ENCODE data around the gene BFSP1.

BFSP1 gene

DNA sequence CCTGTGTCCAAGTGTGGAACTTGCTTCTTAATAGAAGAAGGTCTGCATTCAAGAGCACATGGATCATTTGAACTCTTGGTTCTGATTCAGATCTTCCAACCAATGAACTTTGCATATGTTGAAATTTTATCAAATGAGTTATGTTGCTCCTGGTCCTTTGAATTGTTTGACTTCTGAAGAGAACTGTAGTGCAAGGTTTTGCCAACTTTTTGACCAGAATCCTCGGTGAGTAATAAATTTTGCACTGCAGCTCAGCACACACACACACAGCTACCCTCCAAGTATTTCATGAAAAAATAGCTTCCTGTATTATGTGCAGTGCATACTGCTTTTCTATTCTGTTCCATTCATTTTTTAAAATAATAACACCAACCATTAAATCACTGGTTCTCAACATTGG, 67.5 kb downstream of the BFSP1 start:
- Mint-ChIP-seq H3K36me3 (ENCODE audit: low read depth) (no peaks in the 10 kb centered on the region), H3K27me3 (ENCODE audit: low read depth) (no peaks in the 10 kb centered on the region), H3K4me3 (no peak overlapping the region), H3K4me1 (ENCODE audit: low read depth) (peaks cover 6% of the 10 kb centered on the region), H3K27ac (no peak overlapping the region), H3K9me3 (peaks cover 10% of the 10 kb centered on the region)

DNA sequence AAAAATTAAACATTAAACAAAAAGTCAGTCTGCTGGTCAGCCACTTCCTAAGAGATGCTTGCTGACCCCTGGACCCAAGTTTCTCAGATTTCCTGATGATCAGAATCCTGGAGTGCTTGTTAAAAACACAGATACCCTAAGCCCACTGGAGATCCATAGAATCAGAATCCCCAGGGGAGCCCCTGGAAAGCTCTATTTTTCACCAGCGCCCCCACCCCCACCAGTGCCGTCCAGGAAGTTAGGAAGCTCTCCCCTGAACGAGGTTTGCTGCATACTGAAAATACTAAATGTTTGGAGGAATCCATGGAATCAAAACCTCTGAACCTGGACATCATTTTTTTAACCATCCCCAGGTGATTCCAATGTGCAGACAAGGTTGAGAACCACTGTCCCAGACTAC, 69.2 kb downstream of the BFSP1 start:
- Mint-ChIP-seq H3K36me3 (ENCODE audit: low read depth) (no peaks in the 10 kb centered on the region), H3K4me1 (ENCODE audit: low read depth) (peaks cover 6% of the 10 kb centered on the region), H3K9me3 (peaks cover 10% of the 10 kb centered on the region), H3K27ac (no peak overlapping the region), H3K4me3 (no peak overlapping the region), H3K27me3 (ENCODE audit: low read depth) (peaks cover 8% of the 10 kb centered on the region)

DNA sequence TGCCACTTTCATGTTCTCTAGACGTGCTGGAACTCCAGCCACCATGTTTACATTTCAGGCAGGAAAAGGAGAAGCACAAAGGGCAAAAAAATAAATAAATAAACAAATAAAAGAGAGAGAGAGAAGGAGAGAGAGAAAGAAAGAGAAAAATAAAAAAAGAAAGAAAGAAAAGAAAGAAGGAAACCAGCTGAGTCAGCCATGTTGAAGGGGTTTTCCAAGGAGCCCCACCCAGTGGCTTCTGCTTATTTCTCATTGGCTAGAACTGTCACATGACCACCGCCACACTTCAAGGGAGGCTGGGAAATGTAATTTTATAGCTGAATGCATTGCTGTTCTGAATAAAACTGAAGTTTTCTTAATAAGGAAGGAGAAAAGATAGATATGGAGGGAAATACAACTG, 71.1 kb downstream of the BFSP1 start:
- Mint-ChIP-seq H3K27ac (no peak overlapping the region), H3K9me3 (peaks cover 10% of the 10 kb centered on the region), H3K36me3 (ENCODE audit: low read depth) (no peaks in the 10 kb centered on the region), H3K4me3 (no peak overlapping the region), H3K27me3 (ENCODE audit: low read depth) (peaks cover 21% of the 10 kb centered on the region), H3K4me1 (ENCODE audit: low read depth) (peaks cover 6% of the 10 kb centered on the region)

DNA sequence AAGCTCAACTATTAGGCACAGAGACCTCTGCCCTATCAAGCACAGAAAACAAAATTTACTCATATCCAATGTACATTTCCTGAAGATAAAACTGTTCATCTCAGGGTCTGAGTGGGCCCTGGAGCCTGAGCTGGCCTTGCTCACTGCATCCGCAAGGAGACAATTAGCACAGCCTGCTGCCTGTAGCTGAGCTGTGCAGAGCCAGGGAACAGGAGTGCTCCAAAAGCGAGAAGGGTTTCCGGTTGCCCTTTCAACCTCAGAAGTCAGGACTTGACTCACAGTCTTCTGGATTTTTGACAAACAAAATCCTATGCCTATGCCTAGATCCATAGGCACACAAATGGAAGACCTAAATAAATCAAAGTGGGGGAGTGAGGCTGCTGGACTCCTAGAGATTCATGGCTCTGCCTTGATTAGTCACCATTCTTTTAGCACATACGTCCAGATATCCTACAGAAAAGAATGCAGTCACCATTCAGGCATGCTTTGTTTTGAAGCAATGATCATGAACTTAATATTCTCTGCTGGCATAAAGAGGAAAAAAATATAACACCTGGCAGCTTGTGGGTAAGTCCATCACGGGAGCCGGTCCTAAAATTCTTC, 73.5 kb downstream of the BFSP1 start:
- Mint-ChIP-seq H3K9me3 (peaks cover 10% of the 10 kb centered on the region), H3K4me3 (no peak overlapping the region), H3K4me1 (ENCODE audit: low read depth) (peaks cover 6% of the 10 kb centered on the region), H3K27ac (no peak overlapping the region), H3K36me3 (ENCODE audit: low read depth) (no peaks in the 10 kb centered on the region), H3K27me3 (ENCODE audit: low read depth) (peaks cover 35% of the 10 kb centered on the region)

DNA sequence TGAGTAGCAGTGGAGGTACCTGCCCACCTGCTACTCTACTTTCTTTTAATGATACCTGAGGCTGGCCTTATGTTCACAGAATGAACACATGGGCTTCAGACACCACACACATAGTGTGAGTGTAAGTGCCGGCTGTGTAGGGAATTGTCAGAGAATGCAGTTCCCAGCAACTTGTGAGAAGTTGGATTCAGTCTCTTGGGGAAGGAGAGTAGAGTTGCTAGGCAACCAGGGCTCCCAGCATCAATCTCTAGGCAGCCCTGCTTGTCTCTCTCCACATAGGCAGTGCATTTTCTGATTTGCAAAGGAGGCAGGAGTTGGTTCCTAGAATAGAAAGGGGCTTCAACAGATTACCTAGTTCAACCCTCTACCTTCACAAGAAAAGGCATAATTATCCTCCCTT, 74.1 kb downstream of the BFSP1 start:
- Mint-ChIP-seq H3K36me3 (ENCODE audit: low read depth) (no peaks in the 10 kb centered on the region), H3K9me3 (peaks cover 10% of the 10 kb centered on the region), H3K4me3 (no peak overlapping the region), H3K27me3 (ENCODE audit: low read depth) (peaks cover 35% of the 10 kb centered on the region), H3K27ac (no peak overlapping the region), H3K4me1 (ENCODE audit: low read depth) (peaks cover 6% of the 10 kb centered on the region)

DNA sequence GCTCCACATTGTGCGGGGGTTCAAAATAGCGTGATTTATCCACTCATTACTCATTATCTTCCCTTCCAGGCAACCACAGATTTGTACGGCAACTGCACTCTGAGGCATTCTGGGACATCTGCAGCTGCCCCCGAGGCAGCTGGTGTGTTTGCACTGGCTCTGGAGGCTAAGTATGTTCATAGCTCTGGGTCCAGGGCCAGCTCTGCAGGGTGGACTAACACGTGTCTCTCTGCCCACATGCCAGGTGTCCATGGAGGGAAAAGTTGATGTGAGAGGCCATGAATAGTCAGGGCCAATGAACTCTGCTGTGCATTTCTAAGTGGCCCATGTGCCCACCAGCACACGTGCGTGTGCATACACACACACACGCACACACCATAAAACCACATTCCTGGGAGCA, 74.9 kb downstream of the BFSP1 start:
- no peak overlapping the region for H3K27ac Mint-ChIP-seq
- H3K4me3 Mint-ChIP-seq, result no peak overlapping the region
- peaks cover 39% of the 10 kb centered on the region for H3K27me3 Mint-ChIP-seq (ENCODE audit: low read depth)
- no peaks in the 10 kb centered on the region for H3K36me3 Mint-ChIP-seq (ENCODE audit: low read depth)
- H3K4me1 Mint-ChIP-seq (ENCODE audit: low read depth), result peaks cover 6% of the 10 kb centered on the region
- peaks cover 10% of the 10 kb centered on the region for H3K9me3 Mint-ChIP-seq

DNA sequence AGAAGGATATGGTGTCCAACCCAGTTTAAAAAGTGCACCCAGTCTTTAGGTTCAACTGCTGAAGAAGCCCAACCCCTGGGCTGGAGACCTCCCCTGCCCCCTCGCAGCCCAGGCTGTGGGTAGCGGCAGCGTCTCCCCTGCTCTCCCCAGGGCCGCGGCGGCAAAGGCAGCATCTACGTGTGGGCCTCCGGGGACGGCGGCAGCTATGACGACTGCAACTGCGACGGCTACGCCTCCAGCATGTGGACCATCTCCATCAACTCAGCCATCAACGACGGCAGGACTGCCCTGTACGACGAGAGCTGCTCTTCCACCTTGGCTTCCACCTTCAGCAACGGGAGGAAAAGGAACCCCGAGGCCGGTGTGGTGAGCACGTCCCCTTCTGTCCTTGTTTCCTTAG, 77.6 kb downstream of the BFSP1 start:
- H3K4me3 Mint-ChIP-seq, result no peak overlapping the region
- H3K9me3 Mint-ChIP-seq, result no peaks in the 10 kb centered on the region
- H3K27ac Mint-ChIP-seq, result no peak overlapping the region
- no peaks in the 10 kb centered on the region for H3K4me1 Mint-ChIP-seq (ENCODE audit: low read depth)
- no peaks in the 10 kb centered on the region for H3K36me3 Mint-ChIP-seq (ENCODE audit: low read depth)
- peaks cover 43% of the 10 kb centered on the region for H3K27me3 Mint-ChIP-seq (ENCODE audit: low read depth)

DNA sequence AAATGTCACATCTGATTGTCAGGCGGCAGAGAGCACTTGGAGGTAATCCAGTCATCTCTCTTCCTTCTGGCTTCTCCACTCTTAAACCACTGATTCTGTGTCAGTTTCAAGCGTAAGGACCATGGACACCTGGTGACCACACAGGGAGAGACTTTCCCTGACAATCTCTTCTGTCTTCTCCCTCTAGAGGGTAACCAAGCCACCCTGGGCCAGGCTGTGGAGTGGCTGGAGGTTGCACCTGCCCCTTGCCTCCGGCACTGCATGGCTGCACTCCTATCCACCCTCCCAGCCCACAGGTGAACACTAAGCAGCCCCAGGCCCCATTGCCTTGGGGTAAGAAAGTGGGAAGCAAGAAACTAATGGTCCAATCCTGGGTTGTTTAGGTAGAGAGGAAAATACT, 78.7 kb downstream of the BFSP1 start:
- Mint-ChIP-seq H3K27ac (no peak overlapping the region), H3K4me1 (ENCODE audit: low read depth) (no peaks in the 10 kb centered on the region), H3K27me3 (ENCODE audit: low read depth) (peaks cover 40% of the 10 kb centered on the region), H3K36me3 (ENCODE audit: low read depth) (no peaks in the 10 kb centered on the region), H3K9me3 (no peaks in the 10 kb centered on the region), H3K4me3 (no peak overlapping the region)

DNA sequence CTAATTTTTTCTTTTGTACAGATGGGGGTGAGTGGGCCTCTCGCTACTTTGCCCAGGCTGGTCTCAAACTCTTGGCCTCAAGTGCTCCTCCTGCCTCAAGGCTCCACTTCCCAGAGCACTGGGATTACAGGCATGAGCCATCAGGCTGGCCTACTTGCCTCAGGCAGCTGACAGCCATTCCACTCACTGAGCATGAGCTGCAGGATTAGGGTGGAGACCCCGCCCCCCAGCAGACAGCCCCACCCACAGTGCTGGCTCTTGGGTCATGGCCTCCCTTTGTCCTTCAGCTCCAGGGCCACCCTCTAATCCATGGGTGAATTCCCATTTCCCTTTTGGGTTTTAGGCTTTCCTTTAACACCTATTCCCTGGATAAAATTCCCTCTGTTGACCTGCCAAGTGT, 82.1 kb downstream of the BFSP1 start:
- Mint-ChIP-seq H3K4me3 (no peak overlapping the region), H3K4me1 (ENCODE audit: low read depth) (peaks cover 4% of the 10 kb centered on the region), H3K9me3 (no peaks in the 10 kb centered on the region), H3K27ac (no peak overlapping the region), H3K27me3 (ENCODE audit: low read depth) (peaks cover 19% of the 10 kb centered on the region), H3K36me3 (ENCODE audit: low read depth) (no peaks in the 10 kb centered on the region)

DNA sequence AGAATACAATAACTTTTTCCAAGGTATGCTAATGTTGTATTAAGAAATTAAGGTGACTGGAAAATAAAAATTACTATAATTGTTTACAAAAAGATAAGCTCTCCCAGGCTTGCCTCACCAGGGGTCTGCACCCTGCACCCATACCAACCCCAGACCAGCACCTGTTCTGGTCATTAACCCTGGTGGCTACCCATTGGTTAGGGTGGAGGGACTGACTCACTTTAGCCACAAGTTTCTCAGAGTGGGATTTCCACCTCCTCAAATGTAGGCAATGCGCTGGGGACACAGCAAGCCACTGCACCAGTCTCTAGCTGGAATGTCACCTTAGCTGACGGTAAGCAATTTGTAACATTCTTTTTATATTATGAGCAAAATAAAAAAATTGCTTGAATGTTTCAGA, 83.1 kb downstream of the BFSP1 start:
- Mint-ChIP-seq H3K4me1 (ENCODE audit: low read depth) (peaks cover 4% of the 10 kb centered on the region), H3K27me3 (ENCODE audit: low read depth) (peaks cover 19% of the 10 kb centered on the region), H3K27ac (no peak overlapping the region), H3K36me3 (ENCODE audit: low read depth) (no peaks in the 10 kb centered on the region), H3K4me3 (no peak overlapping the region), H3K9me3 (no peaks in the 10 kb centered on the region)

DNA sequence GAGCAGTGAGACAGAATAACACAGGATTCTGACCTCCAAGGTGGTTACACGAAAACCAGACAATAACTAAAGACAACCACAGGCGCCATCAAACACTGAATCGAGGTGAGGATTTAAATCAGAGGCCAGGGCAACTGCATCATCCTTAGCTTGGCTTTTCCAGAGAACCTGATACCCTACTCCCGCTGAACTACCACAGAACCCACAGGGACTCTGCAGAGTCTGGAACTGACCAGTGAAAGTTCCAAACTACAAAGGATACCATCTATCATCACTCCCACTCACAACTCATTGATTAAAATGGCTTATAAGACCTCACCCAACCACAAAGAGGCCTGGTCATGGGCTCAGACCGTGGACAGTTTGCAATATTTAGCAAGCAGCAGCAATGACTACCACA, 85.0 kb downstream of the BFSP1 start:
- H3K4me3 Mint-ChIP-seq, result no peak overlapping the region
- H3K27ac Mint-ChIP-seq, result no peak overlapping the region
- no peaks in the 10 kb centered on the region for H3K9me3 Mint-ChIP-seq
- H3K36me3 Mint-ChIP-seq (ENCODE audit: low read depth), result no peaks in the 10 kb centered on the region
- H3K4me1 Mint-ChIP-seq (ENCODE audit: low read depth), result peaks cover 5% of the 10 kb centered on the region
- peaks cover 27% of the 10 kb centered on the region for H3K27me3 Mint-ChIP-seq (ENCODE audit: low read depth)

DNA sequence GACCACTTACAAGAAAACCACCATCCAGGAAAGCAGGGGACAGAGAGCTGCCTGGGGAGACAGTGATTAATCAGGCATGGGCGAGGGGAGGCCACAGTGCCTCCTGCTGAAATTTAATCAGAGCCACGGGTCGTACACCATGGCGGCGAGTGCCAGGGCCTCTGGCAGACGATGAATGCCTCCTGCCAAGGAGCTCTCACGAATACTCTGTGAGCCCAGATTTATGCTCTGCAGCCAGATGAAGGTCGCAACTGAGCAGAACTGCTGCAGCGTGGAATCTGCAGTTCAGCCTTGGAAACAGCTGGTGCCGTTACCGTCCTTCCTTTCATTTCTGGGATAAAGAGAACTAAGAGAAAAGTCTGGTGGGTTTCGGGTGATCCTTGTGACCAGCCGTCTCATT, 85.6 kb downstream of the BFSP1 start:
- H3K9me3 Mint-ChIP-seq, result no peaks in the 10 kb centered on the region
- peaks cover 5% of the 10 kb centered on the region for H3K4me1 Mint-ChIP-seq (ENCODE audit: low read depth)
- H3K27me3 Mint-ChIP-seq (ENCODE audit: low read depth), result peaks cover 26% of the 10 kb centered on the region
- H3K27ac Mint-ChIP-seq, result no peak overlapping the region
- no peak overlapping the region for H3K4me3 Mint-ChIP-seq
- no peaks in the 10 kb centered on the region for H3K36me3 Mint-ChIP-seq (ENCODE audit: low read depth)

DNA sequence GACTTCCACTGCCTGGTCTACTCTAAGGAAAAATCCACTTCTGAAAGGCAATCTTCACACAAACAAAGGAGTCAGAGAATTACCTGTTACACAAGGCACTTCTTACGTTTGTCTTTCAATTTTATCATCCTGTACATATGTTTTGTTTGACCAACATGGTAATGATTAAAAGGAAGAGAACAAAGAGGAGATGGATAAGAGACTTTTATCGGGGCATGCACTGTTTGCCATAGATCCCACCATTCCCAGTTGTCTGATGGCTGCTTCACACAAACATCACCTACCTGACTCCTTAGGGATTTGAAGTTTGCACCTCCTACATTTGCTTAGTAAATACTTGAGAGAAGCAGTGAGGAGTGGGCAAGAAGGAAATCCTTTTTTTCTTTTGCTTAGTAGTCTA, 87.1 kb downstream of the BFSP1 start:
- no peaks in the 10 kb centered on the region for H3K36me3 Mint-ChIP-seq (ENCODE audit: low read depth)
- H3K27me3 Mint-ChIP-seq (ENCODE audit: low read depth), result peaks cover 26% of the 10 kb centered on the region
- H3K27ac Mint-ChIP-seq, result no peak overlapping the region
- no peaks in the 10 kb centered on the region for H3K9me3 Mint-ChIP-seq
- H3K4me3 Mint-ChIP-seq, result no peak overlapping the region
- peaks cover 5% of the 10 kb centered on the region for H3K4me1 Mint-ChIP-seq (ENCODE audit: low read depth)
